OCI-LY7 (cell line): ENCODE results near the gene UNKL. TPM values are rescaled to one million over a fixed set of nuclear protein-coding genes. Genes with fewer than 3 reads are reported as not detected.
"Not testable (repeated sequence)": the region's sequence is repeated elsewhere in the genome, so short reads cannot be mapped to it uniquely, and the experiment has no call there.

ENCODE experiments used
- BruUV-seq: library from RNA; stranded (reverse); fragments of 400-500 nt; replicated peaks from 2 replicates; lab custom pipeline; 2021; lab: Mats Ljungman, UMichigan
- CTCF ChIA-PET: fragments of 300-600 bp; sonication (Branson Sonifier 250); formaldehyde crosslinking; loops from one replicate; lab custom pipeline; 2022; ENCODE audit warnings: antibody characterized with exemption; ENCODE audit not compliant: unreplicated experiment; lab: Charles Lee
- POLR2A ChIA-PET: fragments of 300-600 bp; sonication (Branson Sonifier 250); formaldehyde crosslinking; loops from one replicate; lab custom pipeline; 2022; ENCODE audit warnings: antibody characterized with exemption; lab: Charles Lee
- DNase-seq: peaks from one replicate; pipeline ENCODE4 v3.0.0-alpha.2; 2015; ENCODE audit warnings: low spot score
- H2AFZ ChIP-seq: fragments of 200-600 bp; sonication (generic), shearing (Covaris generic); 2 replicates; pipeline ENCODE4 v1.6.1; 2014; ENCODE audit warnings: mild to moderate bottlenecking, antibody characterized with exemption, low read length, moderate library complexity
- H3K27ac ChIP-seq: fragments of 200-600 bp; sonication (generic); 2 replicates; pipeline ENCODE4 v1.5.1; 2014; ENCODE audit warnings: mixed run types, low read depth, mild to moderate bottlenecking, moderate library complexity, low read length, inconsistent platforms; ENCODE audit not compliant: poor library complexity, severe bottlenecking
- H3K36me3 ChIP-seq: fragments of 200-600 bp; sonication (generic); 2 replicates; pipeline ENCODE4 v1.6.1; 2014; ENCODE audit warnings: mild to moderate bottlenecking, antibody characterized with exemption, low read length, moderate library complexity, mixed read lengths; ENCODE audit not compliant: insufficient read depth
- H3K4me1 ChIP-seq: fragments of 200-600 bp; sonication (generic); 2 replicates; pipeline ENCODE4 v1.5.1; 2014; ENCODE audit warnings: mild to moderate bottlenecking, low read length; ENCODE audit not compliant: insufficient read depth, poor library complexity, severe bottlenecking
- H3K4me2 ChIP-seq: fragments of 200-600 bp; sonication (generic); 2 replicates; pipeline ENCODE4 v1.6.1; 2014; ENCODE audit warnings: mild to moderate bottlenecking, low read length
- H3K4me3 ChIP-seq: fragments of 200-600 bp; sonication (generic); 2 replicates; pipeline ENCODE4 v1.5.1; 2014; ENCODE audit warnings: mild to moderate bottlenecking, low read depth, low read length; ENCODE audit not compliant: poor library complexity, severe bottlenecking
- H3K79me2 ChIP-seq: fragments of 200-600 bp; sonication (generic); 2 replicates; pipeline ENCODE4 v1.6.1; 2016; ENCODE audit warnings: low read depth, mild to moderate bottlenecking, low read length, moderate library complexity, mixed read lengths; ENCODE audit not compliant: insufficient read depth
- H3K9me2 ChIP-seq: fragments of 200-600 bp; sonication (generic); 2 replicates; pipeline ENCODE4 v1.6.1; 2016; ENCODE audit warnings: mild to moderate bottlenecking, low read length, mixed read lengths; ENCODE audit not compliant: insufficient read depth
- H3K9me3 ChIP-seq: fragments of 200-600 bp; sonication (generic); 2 replicates; pipeline ENCODE4 v1.6.1; 2014; ENCODE audit warnings: mild to moderate bottlenecking, mixed run types, low read length, mixed read lengths
- H4K20me1 ChIP-seq: fragments of 200-600 bp; sonication (generic); 2 replicates; pipeline ENCODE4 v1.6.1; 2014; ENCODE audit warnings: mild to moderate bottlenecking, antibody characterized with exemption, low read length, moderate library complexity, mixed read lengths; ENCODE audit not compliant: insufficient read depth
- EZH2phosphoT487 ChIP-seq: fragments of 200-600 bp; sonication (generic); IDR thresholded peaks from 2 replicates; pipeline ENCODE4 v1.6.1; 2018; ENCODE audit warnings: low read depth, borderline replicate concordance, mild to moderate bottlenecking, mixed run types, antibody characterized with exemption, low read length, moderate library complexity, mixed read lengths
- intact Hi-C: fragments of 100-400 bp; cut with micrococcal nuclease; formaldehyde crosslinking; loops from one replicate; pipeline ENCODE4 v1.10.0; 2022; ENCODE audit not compliant: unreplicated experiment
- total RNA-seq, 2 experiments: library from RNA; depleted of rRNA in 1 of 2; stranded (reverse); fragments of >200 nt in 1 of 2; shearing (Covaris generic) in 1 of 2; gene quantifications; 2 replicates each; pipeline ENCODE4 v1.2.3, GENCODE V29; 2014 to 2022
- TF ChIP-seq, protein P1 (sequence below): fragments of 200-600 bp; sonication (generic); conservative IDR thresholded peaks from 2 replicates; pipeline ENCODE4 v1.5.1; 2014; ENCODE audit warnings: mild to moderate bottlenecking, antibody characterized with exemption, low read length, moderate library complexity, mixed read lengths

Gene UNKL
- total RNA-seq, 2 experiments from 2014 or later, result 31.0 to 33.7 TPM

DNA sequence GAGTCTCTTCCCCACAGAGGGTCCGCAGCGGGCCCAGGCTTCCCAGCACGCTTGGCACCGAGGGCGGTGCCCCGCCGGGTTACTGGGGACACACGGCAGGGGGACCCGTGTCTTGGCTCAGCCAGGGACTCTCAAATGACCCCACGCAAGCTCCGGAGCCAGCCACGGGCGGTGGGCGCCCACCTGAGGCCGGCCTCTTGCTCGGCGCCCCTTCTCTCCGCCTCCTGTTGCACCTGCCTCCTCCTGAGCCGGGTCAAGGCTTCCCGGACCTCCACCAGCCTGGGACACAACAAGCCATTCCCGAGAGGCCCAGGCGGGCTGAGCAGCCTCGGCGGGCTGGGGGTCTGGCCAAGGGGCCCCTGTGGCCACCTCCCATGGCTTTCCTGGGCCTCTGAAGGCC, 28.2 kb upstream of the UNKL start:
- Histone ChIP-seq H3K27ac (no peak overlapping the region), H3K4me2 (no peak overlapping the region), H3K4me3 (no peak overlapping the region), H3K79me2 (no peaks in the 10 kb centered on the region), H3K9me3 (no peaks in the 10 kb centered on the region), H2AFZ (no peak overlapping the region), H3K9me2 (no peaks in the 10 kb centered on the region), H4K20me1 (no peaks in the 10 kb centered on the region), H3K36me3 (no peaks in the 10 kb centered on the region), H3K4me1 (no peaks in the 10 kb centered on the region)
- no peak for DNase-seq
- BruUV-seq, result no TSS peak
- no peak for TF ChIP-seq EZH2phosphoT487
- TF ChIP-seq, protein P1, sequence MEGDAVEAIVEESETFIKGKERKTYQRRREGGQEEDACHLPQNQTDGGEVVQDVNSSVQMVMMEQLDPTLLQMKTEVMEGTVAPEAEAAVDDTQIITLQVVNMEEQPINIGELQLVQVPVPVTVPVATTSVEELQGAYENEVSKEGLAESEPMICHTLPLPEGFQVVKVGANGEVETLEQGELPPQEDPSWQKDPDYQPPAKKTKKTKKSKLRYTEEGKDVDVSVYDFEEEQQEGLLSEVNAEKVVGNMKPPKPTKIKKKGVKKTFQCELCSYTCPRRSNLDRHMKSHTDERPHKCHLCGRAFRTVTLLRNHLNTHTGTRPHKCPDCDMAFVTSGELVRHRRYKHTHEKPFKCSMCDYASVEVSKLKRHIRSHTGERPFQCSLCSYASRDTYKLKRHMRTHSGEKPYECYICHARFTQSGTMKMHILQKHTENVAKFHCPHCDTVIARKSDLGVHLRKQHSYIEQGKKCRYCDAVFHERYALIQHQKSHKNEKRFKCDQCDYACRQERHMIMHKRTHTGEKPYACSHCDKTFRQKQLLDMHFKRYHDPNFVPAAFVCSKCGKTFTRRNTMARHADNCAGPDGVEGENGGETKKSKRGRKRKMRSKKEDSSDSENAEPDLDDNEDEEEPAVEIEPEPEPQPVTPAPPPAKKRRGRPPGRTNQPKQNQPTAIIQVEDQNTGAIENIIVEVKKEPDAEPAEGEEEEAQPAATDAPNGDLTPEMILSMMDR, result no peak
- ChIA-PET CTCF (no interaction called here), POLR2A (no interaction called here)
- intact Hi-C loops, result no loop called here

DNA sequence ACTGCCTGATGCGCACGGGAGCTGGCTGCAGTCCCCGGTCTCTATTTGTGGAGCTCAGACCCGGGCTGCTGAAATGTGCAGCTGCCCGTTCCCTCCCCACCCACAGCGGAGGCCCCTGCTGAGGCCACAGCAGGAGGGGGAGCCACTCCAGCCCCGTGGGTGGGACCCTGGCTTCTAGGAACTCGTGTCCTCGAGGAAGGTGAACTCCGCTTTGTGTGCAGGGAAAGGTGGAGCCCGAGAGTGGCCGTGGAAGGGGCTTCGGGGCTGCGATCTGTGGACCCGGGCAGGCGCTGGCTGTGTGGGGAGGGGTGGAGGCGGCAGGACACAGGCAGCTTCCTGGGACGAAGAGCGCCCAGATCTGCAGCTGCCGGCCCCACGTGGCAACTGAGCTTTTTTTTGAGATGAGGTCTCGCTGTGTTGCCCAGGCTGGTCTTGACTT, 26.9 kb upstream of the UNKL start:
- Histone ChIP-seq H3K4me1 (no peaks in the 10 kb centered on the region), H3K9me2 (no peaks in the 10 kb centered on the region), H4K20me1 (no peaks in the 10 kb centered on the region), H2AFZ (no peak overlapping the region), H3K9me3 (no peaks in the 10 kb centered on the region), H3K4me2 (no peak overlapping the region), H3K36me3 (no peaks in the 10 kb centered on the region), H3K79me2 (no peaks in the 10 kb centered on the region), H3K27ac (no peak overlapping the region), H3K4me3 (no peak overlapping the region)
- DNase-seq, result no peak
- TF ChIP-seq EZH2phosphoT487, result no peak
- TF ChIP-seq, protein P1, result no peak
- ChIA-PET POLR2A (no interaction called here), CTCF (no interaction called here)
- intact Hi-C loops, result no loop called here
- BruUV-seq, result no TSS peak

DNA sequence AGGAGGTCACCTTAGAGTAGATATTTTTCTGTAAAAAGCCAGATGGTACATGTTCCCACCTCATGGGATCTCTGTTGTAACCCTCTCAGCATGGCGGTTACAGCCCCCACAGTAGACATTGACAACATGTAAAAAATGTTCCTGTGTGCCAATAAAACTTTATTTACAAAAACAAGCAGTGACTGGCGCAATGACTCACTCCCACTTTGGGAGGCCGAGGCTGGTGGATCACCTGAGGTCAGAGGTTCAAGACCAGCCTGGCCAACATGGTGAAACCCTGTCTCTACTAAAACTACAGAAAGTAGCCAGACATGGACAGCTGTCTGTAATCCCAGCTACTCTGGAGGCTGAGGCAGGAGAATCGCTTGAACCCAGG, 25.2 kb upstream of the UNKL start:
- H3K36me3 ChIP-seq, DNase-seq, POLR2A ChIA-PET, H3K9me2 ChIP-seq, intact Hi-C loops, H3K9me3 ChIP-seq, H2AFZ ChIP-seq, H3K4me3 ChIP-seq, H3K4me2 ChIP-seq, CTCF ChIA-PET, H3K4me1 ChIP-seq, BruUV-seq, H3K79me2 ChIP-seq, H4K20me1 ChIP-seq, H3K27ac ChIP-seq: not testable (repeated sequence)
